Stimulated activated naive CD8-positive, alpha-beta T cell treated with anti-CD3 and anti-CD28 coated beads, Interleukin-15, Interleukin-2, amounts not matched to agents 100 ng/mL and 50 ng/mL, for 24 hours (primary cell): ENCODE data around the gene ATG4B.

Experiments used
- H3K27ac Mint-ChIP-seq: one replicate; pipeline ENCODE4 v1.8.0; 2021; ENCODE audit warnings: mild to moderate bottlenecking, mixed read lengths
- H3K27me3 Mint-ChIP-seq: one replicate; pipeline ENCODE4 v1.8.0; 2021; ENCODE audit warnings: mixed read lengths
- H3K36me3 Mint-ChIP-seq: one replicate; pipeline ENCODE4 v1.8.0; 2021; ENCODE audit warnings: low read depth, mixed read lengths
- H3K4me1 Mint-ChIP-seq: one replicate; pipeline ENCODE4 v1.8.0; 2021; ENCODE audit warnings: low read depth, mixed read lengths
- H3K4me3 Mint-ChIP-seq: one replicate; pipeline ENCODE4 v1.8.0; 2021; ENCODE audit warnings: mild to moderate bottlenecking, mixed read lengths
- H3K9me3 Mint-ChIP-seq: one replicate; pipeline ENCODE4 v1.8.0; 2021; ENCODE audit warnings: mixed read lengths

The ATG4B gene

GRCh38 chr2:241702155-241703031, 64.9 kb downstream of the ATG4B start:
- Mint-ChIP-seq H3K27ac (peak overlapping the region; percentile 91), H3K4me3 (peak overlapping the region; percentile 92), H3K4me1 (peaks cover 32% of the 10 kb centered on the region), H3K27me3 (no peaks in the 10 kb centered on the region), H3K36me3 (peaks cover 39% of the 10 kb centered on the region), H3K9me3 (no peaks in the 10 kb centered on the region)

- H3K4me3 Mint-ChIP-seq = peak overlapping the region; percentile 92
- peak overlapping the region; percentile 91 for H3K27ac Mint-ChIP-seq
- no peaks in the 10 kb centered on the region for H3K27me3 Mint-ChIP-seq
- H3K36me3 Mint-ChIP-seq = peaks cover 43% of the 10 kb centered on the region
- peaks cover 32% of the 10 kb centered on the region for H3K4me1 Mint-ChIP-seq
- H3K9me3 Mint-ChIP-seq = no peaks in the 10 kb centered on the region
Observed at GRCh38 chr2:241703032-241703604, 65.6 kb downstream of the ATG4B start.

DNA sequence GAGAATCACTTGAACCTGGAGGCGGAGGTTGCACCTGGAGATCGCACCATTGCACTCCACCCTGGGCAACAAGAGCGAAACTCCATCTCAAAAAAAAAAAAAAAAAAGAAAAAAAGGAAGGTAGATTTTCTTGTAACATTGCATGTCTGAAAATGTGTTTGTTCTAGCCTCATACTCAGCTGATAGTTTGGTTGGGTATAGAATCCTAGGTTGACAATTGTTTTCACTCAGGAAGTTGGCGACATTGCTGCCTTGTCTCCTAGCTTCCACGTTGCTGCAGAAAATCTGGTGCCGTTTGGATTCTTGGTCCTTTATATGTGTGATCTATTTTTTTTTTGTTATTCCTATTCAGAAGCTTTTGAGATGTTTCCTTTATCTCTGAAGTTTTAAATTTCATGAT, 69.0 kb downstream of the ATG4B start:
- Mint-ChIP-seq H3K36me3 (peaks cover 63% of the 10 kb centered on the region), H3K27me3 (no peaks in the 10 kb centered on the region), H3K27ac (no peak overlapping the region), H3K4me1 (peaks cover 17% of the 10 kb centered on the region), H3K9me3 (no peaks in the 10 kb centered on the region), H3K4me3 (no peak overlapping the region)

DNA sequence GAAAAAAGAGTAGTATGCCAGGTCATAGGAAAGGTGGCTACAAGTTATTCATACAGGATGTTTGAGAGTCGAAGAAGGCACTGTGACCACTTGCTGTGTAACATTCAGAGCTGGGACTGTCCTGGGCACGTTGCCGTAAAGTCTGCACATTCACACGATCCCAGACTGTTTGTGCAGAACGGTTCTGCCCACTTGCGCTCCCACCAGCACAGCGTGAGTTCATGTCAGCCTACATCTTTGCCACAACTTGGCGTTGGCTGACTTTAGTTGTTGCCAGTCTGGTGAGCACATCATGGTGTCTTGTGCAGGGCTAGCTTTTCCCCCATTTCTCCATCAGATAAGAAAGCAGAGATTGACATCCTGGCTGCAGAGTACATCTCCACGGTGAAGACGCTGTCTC, 71.4 kb downstream of the ATG4B start:
- Mint-ChIP-seq H3K27me3 (no peaks in the 10 kb centered on the region), H3K4me1 (peaks cover 6% of the 10 kb centered on the region), H3K36me3 (peaks cover 73% of the 10 kb centered on the region), H3K4me3 (no peak overlapping the region), H3K9me3 (no peaks in the 10 kb centered on the region), H3K27ac (no peak overlapping the region)

DNA sequence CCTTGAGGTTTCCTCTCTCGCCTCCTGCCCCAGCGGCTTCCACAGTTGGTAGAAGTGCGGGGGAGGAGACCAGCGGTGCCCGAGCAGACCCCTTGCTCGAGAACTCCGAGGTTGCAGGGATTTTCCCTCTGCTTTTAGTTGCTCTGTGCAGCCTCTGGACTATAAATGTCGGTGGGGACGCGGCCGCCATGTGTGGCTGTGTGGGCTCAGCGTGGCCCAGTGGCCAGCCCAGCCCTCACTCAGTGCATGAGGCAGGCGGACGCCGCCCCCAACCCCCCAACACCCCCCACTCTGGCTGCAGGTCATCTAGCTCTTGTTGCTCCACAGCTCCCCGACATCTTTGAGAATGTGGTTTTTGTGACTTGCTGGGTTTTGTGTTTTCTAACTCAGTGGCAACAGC, 81.6 kb downstream of the ATG4B start:
- no peak overlapping the region for H3K4me3 Mint-ChIP-seq

DNA sequence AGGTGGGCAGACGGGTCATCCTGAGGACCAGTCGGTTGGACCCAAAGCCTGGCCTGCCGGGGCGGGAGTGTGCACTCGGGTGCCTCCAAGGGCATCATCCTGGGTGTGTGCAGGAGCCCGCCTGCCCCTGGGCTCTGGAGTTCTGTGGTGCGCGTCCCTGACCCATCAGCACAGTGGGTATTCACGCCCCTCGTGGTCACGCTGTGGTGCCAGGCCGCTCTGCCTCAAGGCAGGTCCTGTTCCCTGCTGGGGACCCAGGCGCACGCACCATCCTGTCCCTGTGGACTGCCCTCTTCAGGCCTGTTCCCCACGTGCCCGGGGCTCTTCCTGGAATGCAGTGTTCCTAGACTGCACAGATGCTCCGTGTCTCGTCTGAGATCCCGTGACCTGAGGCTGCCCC, 82.6 kb downstream of the ATG4B start:
- Mint-ChIP-seq H3K36me3 (peaks cover 48% of the 10 kb centered on the region), H3K4me1 (no peaks in the 10 kb centered on the region), H3K27me3 (no peaks in the 10 kb centered on the region), H3K4me3 (no peak overlapping the region), H3K9me3 (no peaks in the 10 kb centered on the region), H3K27ac (no peak overlapping the region)

More for the DNA sequence above, 81.6 kb downstream of the ATG4B start:
- H3K4me1 Mint-ChIP-seq = no peaks in the 10 kb centered on the region
- H3K27ac Mint-ChIP-seq = no peak overlapping the region
- no peaks in the 10 kb centered on the region for H3K27me3 Mint-ChIP-seq
- peaks cover 53% of the 10 kb centered on the region for H3K36me3 Mint-ChIP-seq
- H3K9me3 Mint-ChIP-seq = no peaks in the 10 kb centered on the region

DNA sequence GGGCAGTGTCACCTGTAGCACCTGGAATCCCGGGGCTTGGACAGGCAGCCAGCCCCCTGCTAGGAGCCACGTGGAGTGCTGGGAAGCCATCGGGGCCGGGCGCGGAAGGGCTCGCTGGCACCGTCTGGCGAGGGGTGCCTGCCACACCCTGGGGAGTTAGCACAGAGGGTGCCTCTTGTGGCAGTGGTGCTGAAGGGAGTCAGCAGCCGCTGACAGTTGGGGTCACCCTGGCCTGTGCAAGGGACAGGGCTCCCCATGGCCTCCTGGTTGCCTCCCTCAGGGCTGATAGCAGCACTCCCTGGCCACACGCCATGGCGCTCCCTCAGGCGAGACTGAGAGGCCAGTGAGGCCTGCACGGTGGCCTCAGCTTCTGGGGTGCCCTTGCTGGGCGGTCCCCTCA, 83.1 kb downstream of the ATG4B start:
- no peak overlapping the region for H3K4me3 Mint-ChIP-seq
- peaks cover 50% of the 10 kb centered on the region for H3K36me3 Mint-ChIP-seq
- no peak overlapping the region for H3K27ac Mint-ChIP-seq

GRCh38 chr2:241721852-241722251, 84.4 kb downstream of the ATG4B start:
- Mint-ChIP-seq H3K27ac (peak overlapping the region; percentile 31), H3K27me3 (no peaks in the 10 kb centered on the region), H3K4me1 (no peaks in the 10 kb centered on the region), H3K36me3 (peaks cover 49% of the 10 kb centered on the region), H3K4me3 (no peak overlapping the region), H3K9me3 (no peaks in the 10 kb centered on the region)

More for the DNA sequence above, 83.1 kb downstream of the ATG4B start:
- no peaks in the 10 kb centered on the region for H3K27me3 Mint-ChIP-seq
- no peaks in the 10 kb centered on the region for H3K4me1 Mint-ChIP-seq
- no peaks in the 10 kb centered on the region for H3K9me3 Mint-ChIP-seq

DNA sequence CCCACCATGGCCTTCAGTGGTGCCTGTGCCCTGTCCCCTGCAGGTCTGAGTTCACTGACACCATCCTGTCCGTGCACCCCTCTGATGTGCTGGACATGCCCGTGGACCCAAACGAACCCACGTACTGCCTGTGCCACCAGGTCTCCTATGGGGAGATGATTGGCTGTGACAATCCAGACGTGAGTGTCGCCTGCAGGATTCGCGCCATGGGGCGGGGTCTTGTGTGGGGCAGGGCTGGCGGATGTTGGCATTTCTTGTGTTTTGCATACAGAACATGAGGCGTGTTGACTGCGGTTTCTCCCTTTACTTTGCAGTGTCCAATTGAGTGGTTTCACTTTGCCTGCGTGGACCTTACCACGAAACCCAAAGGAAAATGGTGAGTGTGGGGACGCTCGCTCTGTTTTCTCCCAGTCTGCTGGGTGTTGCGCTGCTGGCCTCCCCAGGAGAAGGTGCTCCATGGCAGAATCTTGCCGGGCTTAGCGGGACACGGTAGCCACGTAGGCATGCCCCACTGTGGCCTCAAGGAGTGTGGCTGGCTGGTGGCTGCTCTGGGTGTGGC, 85.5 kb downstream of the ATG4B start:
- H3K4me1 Mint-ChIP-seq = no peaks in the 10 kb centered on the region
- H3K36me3 Mint-ChIP-seq = peaks cover 41% of the 10 kb centered on the region
- H3K9me3 Mint-ChIP-seq = no peaks in the 10 kb centered on the region
- no peak overlapping the region for H3K4me3 Mint-ChIP-seq
- no peaks in the 10 kb centered on the region for H3K27me3 Mint-ChIP-seq
- H3K27ac Mint-ChIP-seq = no peak overlapping the region
